Measurements from ENCODE around the gene BAZ2A.

BAZ2A gene

GRCh38 chr12:56601503-56601902, 28.6 kb downstream of the BAZ2A start:
- H3K27me3 ChIP-seq (ENCODE audit: control insufficient read depth, low read length), result no peaks in the 10 kb centered on the region
- no peaks in the 10 kb centered on the region for H3K79me2 ChIP-seq (ENCODE audit: control insufficient read depth, low read length)
- H3K9me3 ChIP-seq (ENCODE audit: control insufficient read depth, insufficient read depth, low read length), result no peaks in the 10 kb centered on the region
- no peak overlapping the region for H3K27ac ChIP-seq (ENCODE audit: low read depth, low read length)
- H3K4me3 ChIP-seq (ENCODE audit: low read length), result no peak overlapping the region
- peak; percentile 59 for TF ChIP-seq CTCF (IDR thresholded peaks at IDR 0.05; ENCODE audit: low read depth, low read length, poor library complexity, severe bottlenecking)
- TF ChIP-seq EZH2phosphoT487 (IDR thresholded peaks at IDR 0.05; ENCODE audit: borderline replicate concordance, low read length), result no peak
- peaks cover under 1% of the 10 kb centered on the region; the same call in 1 of the 2 replicates for H3F3A ChIP-seq (ENCODE audit: control insufficient read depth, insufficient read depth)
- H3K36me3 ChIP-seq (ENCODE audit: control insufficient read depth, low read length), result peaks cover 93% of the 10 kb centered on the region
- H3K9me2 ChIP-seq (replicated peaks; ENCODE audit: control insufficient read depth, low read length), result no peaks in the 10 kb centered on the region
- no peaks in the 10 kb centered on the region for H4K20me1 ChIP-seq (ENCODE audit: control insufficient read depth, insufficient read depth, low read depth, low read length)
- no peak overlapping the region for H3K4me2 ChIP-seq (ENCODE audit: low read length)
- H3K4me1 ChIP-seq (ENCODE audit: control insufficient read depth, low read length), result no peaks in the 10 kb centered on the region

GRCh38 chr12:56600753-56601152, 29.4 kb downstream of the BAZ2A start:
- Histone ChIP-seq H3K36me3 (ENCODE audit: control insufficient read depth, low read length) (peaks cover 85% of the 10 kb centered on the region), H3K27me3 (ENCODE audit: control insufficient read depth, low read length) (no peaks in the 10 kb centered on the region), H3K4me2 (ENCODE audit: low read length) (no peak overlapping the region), H3K27ac (ENCODE audit: low read depth, low read length) (no peak overlapping the region), H3K9me2 (replicated peaks; ENCODE audit: control insufficient read depth, low read length) (no peaks in the 10 kb centered on the region), H3F3A (ENCODE audit: control insufficient read depth, insufficient read depth) (peaks cover 2% of the 10 kb centered on the region; the same call in 1 of the 2 replicates), H3K4me3 (ENCODE audit: low read length) (no peak overlapping the region), H4K20me1 (ENCODE audit: control insufficient read depth, insufficient read depth, low read depth, low read length) (no peaks in the 10 kb centered on the region), H3K9me3 (ENCODE audit: control insufficient read depth, insufficient read depth, low read length) (no peaks in the 10 kb centered on the region), H3K4me1 (ENCODE audit: control insufficient read depth, low read length) (no peaks in the 10 kb centered on the region), H3K79me2 (ENCODE audit: control insufficient read depth, low read length) (no peaks in the 10 kb centered on the region)
- TF ChIP-seq CTCF (IDR thresholded peaks at IDR 0.05; ENCODE audit: low read depth, low read length, poor library complexity, severe bottlenecking) (no peak), EZH2phosphoT487 (IDR thresholded peaks at IDR 0.05; ENCODE audit: borderline replicate concordance, low read length) (no peak)

- TF ChIP-seq EZH2phosphoT487 (IDR thresholded peaks at IDR 0.05; ENCODE audit: borderline replicate concordance, low read length), result no peak
- TF ChIP-seq CTCF (IDR thresholded peaks at IDR 0.05; ENCODE audit: low read depth, low read length, poor library complexity, severe bottlenecking), result no peak
- Histone ChIP-seq H3K27me3 (ENCODE audit: control insufficient read depth, low read length) (no peaks in the 10 kb centered on the region), H3K36me3 (ENCODE audit: control insufficient read depth, low read length) (peaks cover 77% of the 10 kb centered on the region), H4K20me1 (ENCODE audit: control insufficient read depth, insufficient read depth, low read depth, low read length) (no peaks in the 10 kb centered on the region), H3K4me1 (ENCODE audit: control insufficient read depth, low read length) (no peaks in the 10 kb centered on the region), H3K27ac (ENCODE audit: low read depth, low read length) (no peak overlapping the region), H3K9me3 (ENCODE audit: control insufficient read depth, insufficient read depth, low read length) (no peaks in the 10 kb centered on the region), H3K4me3 (ENCODE audit: low read length) (no peak overlapping the region), H3K9me2 (replicated peaks; ENCODE audit: control insufficient read depth, low read length) (no peaks in the 10 kb centered on the region), H3K79me2 (ENCODE audit: control insufficient read depth, low read length) (no peaks in the 10 kb centered on the region), H3K4me2 (ENCODE audit: low read length) (no peak overlapping the region), H3F3A (ENCODE audit: control insufficient read depth, insufficient read depth) (peaks cover 2% of the 10 kb centered on the region)
Measured at GRCh38 chr12:56599797-56600196, 30.3 kb downstream of the BAZ2A start.
